ENCODE measurements around the gene RNF151. TPM values are rescaled to one million over a fixed set of nuclear protein-coding genes. Genes with fewer than 3 reads are reported as not detected.
A peak's percentile ranks its signal among the peaks of the same experiment; 100 is the strongest.
"Not testable (repeated sequence)": the region's sequence is repeated elsewhere in the genome, so short reads cannot be mapped to it uniquely, and the experiment has no call there.

The RNF151 gene
- total RNA-seq, 1 donor from 2014 or later, result not detected

DNA sequence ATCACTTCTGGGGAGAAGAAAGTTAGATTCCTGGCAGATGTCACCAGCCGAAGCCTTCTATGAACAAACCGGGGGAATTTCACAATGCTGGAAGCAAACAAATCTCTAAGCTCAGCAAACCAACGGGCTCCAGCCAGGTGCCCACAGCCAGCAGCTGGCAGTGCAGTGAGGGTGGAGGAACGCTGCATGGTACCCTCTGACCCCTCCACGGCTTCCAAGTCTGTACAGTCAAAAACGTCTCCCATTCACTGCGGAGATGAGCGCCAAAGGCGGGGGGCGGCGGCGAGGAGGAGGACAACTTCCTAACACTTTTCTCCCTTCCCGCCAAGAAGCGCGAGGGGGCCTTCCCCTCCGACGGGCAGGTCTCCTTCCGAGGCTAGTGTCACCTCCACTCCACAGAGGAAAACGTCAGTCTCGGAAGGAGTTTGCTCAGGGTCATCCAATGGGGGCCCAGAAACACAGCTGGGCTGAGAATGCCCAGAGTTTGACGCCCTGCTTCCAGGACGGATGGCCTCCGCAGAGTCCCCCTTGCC lies 42.0 kb downstream of the RNF151 start:
- Mint-ChIP-seq H3K27ac (peak overlapping the region; percentile 92), H3K4me1 (peaks cover 29% of the 10 kb centered on the region), H3K9me3 (no peaks in the 10 kb centered on the region), H3K27me3 (ENCODE audit: low read depth) (no peaks in the 10 kb centered on the region), H3K4me3 (peak overlapping the region; percentile 67), H3K36me3 (no peaks in the 10 kb centered on the region)
- DNase-seq (ENCODE audit: low spot score in 2 of 2, unreplicated experiment in 2 of 2), result no peak
- TF ChIP-seq CTCF (IDR thresholded peaks at IDR 0.05; ENCODE audit: unreplicated experiment), result no peak

GRCh38 chr16:2009164-2009711 lies 42.6 kb downstream of the RNF151 start:
- no peaks in the 10 kb centered on the region for H3K36me3 Mint-ChIP-seq
- H3K27me3 Mint-ChIP-seq (ENCODE audit: low read depth), result no peaks in the 10 kb centered on the region
- peak in 1 of 2 experiments; percentile 27 for DNase-seq (ENCODE audit: low spot score in 2 of 2, unreplicated experiment in 2 of 2)
- H3K27ac Mint-ChIP-seq, result peak overlapping the region; percentile 92
- H3K4me3 Mint-ChIP-seq, result peak overlapping the region; percentile 67
- H3K9me3 Mint-ChIP-seq, result no peaks in the 10 kb centered on the region
- TF ChIP-seq CTCF (IDR thresholded peaks at IDR 0.05; ENCODE audit: unreplicated experiment), result no peak
- H3K4me1 Mint-ChIP-seq, result peaks cover 29% of the 10 kb centered on the region

- H3K36me3 Mint-ChIP-seq, result no peaks in the 10 kb centered on the region
- DNase-seq (ENCODE audit: low spot score in 2 of 2, unreplicated experiment in 2 of 2), result peak; percentile 73 to 84
- TF ChIP-seq CTCF (IDR thresholded peaks at IDR 0.05; ENCODE audit: unreplicated experiment), result no peak
Measured at GRCh38 chr16:2009791-2010510, 43.3 kb downstream of the RNF151 start, which contains the start of gene ZNF598. TSS of gene ZNF598 (minus strand) at chr16:2009821.

GRCh38 chr16:2011726-2012125 lies 45.1 kb downstream of the RNF151 start:
- not testable (repeated sequence) for H3K27ac Mint-ChIP-seq; H3K9me3 Mint-ChIP-seq; H3K27me3 Mint-ChIP-seq (ENCODE audit: low read depth); H3K36me3 Mint-ChIP-seq; DNase-seq (ENCODE audit: low spot score in 2 of 2, unreplicated experiment in 2 of 2); H3K4me3 Mint-ChIP-seq
- peaks cover 21% of the 10 kb centered on the region for H3K4me1 Mint-ChIP-seq

More at GRCh38 chr16:2009791-2010510, 43.3 kb downstream of the RNF151 start, which contains the start of gene ZNF598:
- H3K4me3 Mint-ChIP-seq, result peak within 1 kb of the TSS; percentile 82
- H3K4me1 Mint-ChIP-seq, result peaks cover 27% of the 10 kb centered on the region
- H3K27me3 Mint-ChIP-seq (ENCODE audit: low read depth), result no peaks in the 10 kb centered on the region
- H3K27ac Mint-ChIP-seq, result peak within 1 kb of the TSS; percentile 98
- no peaks in the 10 kb centered on the region for H3K9me3 Mint-ChIP-seq

- DNase-seq (ENCODE audit: low spot score in 2 of 2, unreplicated experiment in 2 of 2), result no peak
- Mint-ChIP-seq H3K9me3 (no peaks in the 10 kb centered on the region), H3K4me1 (peaks cover 10% of the 10 kb centered on the region), H3K27me3 (ENCODE audit: low read depth) (peaks cover 10% of the 10 kb centered on the region), H3K36me3 (no peaks in the 10 kb centered on the region), H3K4me3 (no peak overlapping the region), H3K27ac (no peak overlapping the region)
- TF ChIP-seq CTCF (IDR thresholded peaks at IDR 0.05; ENCODE audit: unreplicated experiment), result no peak
Measured at GRCh38 chr16:2013527-2013926, 46.9 kb downstream of the RNF151 start.
